ENCODE data around the gene VILL. TPM values are rescaled to one million over a fixed set of nuclear protein-coding genes. Genes with fewer than 3 reads are reported as not detected.

Gene VILL
- total and polyA plus RNA-seq, 10 donors, result 14.4 to 23.4 (median 17.3) TPM

GRCh38 chr3:38036286-38036685, 45.7 kb downstream of the VILL start:
- Histone ChIP-seq H3K36me3 (no peaks in the 10 kb centered on the region), H3K4me3 (no peak overlapping the region), H3K4me1 (peaks cover 3 to 30% (median 24%) of the 10 kb centered on the region in 6 donors), H3K27ac (no peak overlapping the region), H3K9me3 (no peaks in the 10 kb centered on the region), H3K27me3 (replicated peaks in 1 of 7) (peaks cover 0 to 16% (median 0%) of the 10 kb centered on the region in 7 donors)
- intact Hi-C loops (cut with DNase I; ENCODE audit: low total_unique reads), result no loop called here
- DNase-seq, result no peak
- TF ChIP-seq CTCF (IDR thresholded peaks at IDR 0.05 in 8 of 11, conservative IDR thresholded peaks at IDR 0.05 in 3 of 11) (no peak), POLR2A (IDR thresholded peaks at IDR 0.05) (no peak), POLR2AphosphoS5 (IDR thresholded peaks at IDR 0.05) (no peak)
- WGBS, 5 donors, result 88 to 97% (median 95%) methylated on average over 5 of the region's 5 CpGs

- WGBS, 5 donors, result 86 to 94% (median 89%) methylated on average over 3 of the region's 3 CpGs
- no peak for TF ChIP-seq POLR2AphosphoS5 (IDR thresholded peaks at IDR 0.05)
- TF ChIP-seq CTCF (IDR thresholded peaks at IDR 0.05 in 8 of 11, conservative IDR thresholded peaks at IDR 0.05 in 3 of 11), result no peak
- no peak for TF ChIP-seq POLR2A (IDR thresholded peaks at IDR 0.05)
- Histone ChIP-seq H3K27ac (peak overlapping the region in 1 of 8 donors; percentile 86), H3K27me3 (replicated peaks in 1 of 7) (peaks cover 0 to 10% (median 0%) of the 10 kb centered on the region in 7 donors), H3K4me1 (peaks cover 3 to 26% (median 21%) of the 10 kb centered on the region in 6 donors), H3K4me3 (no peak overlapping the region), H3K9me3 (no peaks in the 10 kb centered on the region), H3K36me3 (no peaks in the 10 kb centered on the region)
- no peak for DNase-seq
- intact Hi-C loops (cut with DNase I; ENCODE audit: low total_unique reads), result no loop called here
These were observed 46.3 kb downstream of the VILL start for GRCh38 chr3:38036906-38037305.

DNA sequence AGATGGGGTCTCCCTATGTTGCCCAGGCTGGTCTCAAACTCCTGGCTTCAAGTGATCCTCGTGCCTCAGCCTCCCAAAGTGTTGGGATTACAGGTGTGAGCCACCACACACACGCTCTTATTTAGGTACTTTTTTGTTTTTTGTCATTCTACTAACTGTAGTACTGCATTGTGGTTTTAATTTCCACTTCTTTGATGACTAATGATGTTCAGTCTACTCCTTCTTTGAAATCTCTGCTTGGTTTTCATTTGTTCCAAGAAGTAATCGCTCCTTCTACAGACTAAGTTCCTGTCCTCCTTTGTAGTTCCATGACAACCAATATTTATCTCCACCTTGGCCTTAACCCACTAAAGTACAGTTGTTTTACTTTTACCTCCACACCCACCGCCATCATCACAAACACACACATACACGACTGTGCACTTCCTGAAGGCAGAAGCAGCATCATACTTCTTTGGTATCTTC, 47.9 kb downstream of the VILL start:
- WGBS, 5 donors, result 50 to 64% (median 55%) methylated on average over 5 of the region's 5 CpGs
- intact Hi-C loops (cut with DNase I; ENCODE audit: low total_unique reads), result no loop called here
- peak overlapping the region; percentile 48 to 86 (median 67) for H3K27ac ChIP-seq
- peaks cover 3 to 26% (median 21%) of the 10 kb centered on the region in 6 donors for H3K4me1 ChIP-seq
- no peak for DNase-seq
- H3K4me3 ChIP-seq, result peak overlapping the region in 2 of 8 donors; percentile 59 to 83
- no peaks in the 10 kb centered on the region for H3K9me3 ChIP-seq
- no peak for TF ChIP-seq CTCF (IDR thresholded peaks at IDR 0.05 in 8 of 11, conservative IDR thresholded peaks at IDR 0.05 in 3 of 11)
- TF ChIP-seq POLR2A (IDR thresholded peaks at IDR 0.05), result no peak
- TF ChIP-seq POLR2AphosphoS5 (IDR thresholded peaks at IDR 0.05), result no peak
- peaks cover 0 to 3% (median 0%) of the 10 kb centered on the region in 7 donors for H3K27me3 ChIP-seq (replicated peaks in 1 of 7)
- no peaks in the 10 kb centered on the region for H3K36me3 ChIP-seq

- no peaks in the 10 kb centered on the region for H3K9me3 ChIP-seq
- TF ChIP-seq POLR2AphosphoS5 (IDR thresholded peaks at IDR 0.05), result peak; percentile 66 to 72 (median 67)
- no peak for TF ChIP-seq POLR2A (IDR thresholded peaks at IDR 0.05)
- intact Hi-C loops (cut with DNase I; ENCODE audit: low total_unique reads), result no loop called here
These were observed 48.7 kb downstream of the VILL start, which contains the start of gene DLEC1 for GRCh38 chr3:38039101-38039898. Gene DLEC1, plus strand, starts transcription at chr3:38039208. Its CDS starts 18 bp downstream, at chr3:38039226.

More at GRCh38 chr3:38039101-38039898, 48.7 kb downstream of the VILL start, which contains the start of gene DLEC1:
- Histone ChIP-seq H3K4me3 (peak within 1 kb of the TSS; percentile 58 to 83 (median 66)), H3K27me3 (replicated peaks in 1 of 7) (no peaks in the 10 kb centered on the region), H3K27ac (peak within 1 kb of the TSS; percentile 48 to 86 (median 67)), H3K36me3 (no peaks in the 10 kb centered on the region), H3K4me1 (peaks cover 3 to 26% (median 21%) of the 10 kb centered on the region in 6 donors)
- WGBS, 5 donors, result 1 to 2% (median 2%) methylated on average over 33 to 67 of the region's 67 CpGs
- DNase-seq, result peak; percentile 94
